HG03064 (cell line): ENCODE data around the gene NXPH4.

Experiments
- ATAC-seq: cut with Tn5 transposase; IDR thresholded peaks from one replicate; pipeline ENCODE4 v1.9.1; 2021; ENCODE audit warnings: low read depth; ENCODE audit not compliant: unreplicated experiment

Gene NXPH4

GRCh38 chr12:57216014-57216911, at the start of gene NXPH4:
Gene NXPH4, plus strand, starts transcription at chr12:57216794. Its CDS starts 176 bp downstream, at chr12:57216970.
- no peak for ATAC-seq

GRCh38 chr12:57166971-57167371, 49.6 kb upstream of the NXPH4 start:
- no peak for ATAC-seq

- no peak for ATAC-seq
Observed at GRCh38 chr12:57168058-57168457, 48.5 kb upstream of the NXPH4 start.

- no peak for ATAC-seq
Observed at GRCh38 chr12:57169046-57169795, 47.4 kb upstream of the NXPH4 start.

- no peak for ATAC-seq
Observed at GRCh38 chr12:57169969-57170368, 46.6 kb upstream of the NXPH4 start.

- ATAC-seq, result no peak
Observed at GRCh38 chr12:57170408-57170807, 46.2 kb upstream of the NXPH4 start.

GRCh38 chr12:57170927-57171326, 45.7 kb upstream of the NXPH4 start:
- no peak for ATAC-seq

- no peak for ATAC-seq
Observed at GRCh38 chr12:57171668-57172067, 44.9 kb upstream of the NXPH4 start.

- no peak for ATAC-seq
Observed at GRCh38 chr12:57173089-57173488, 43.5 kb upstream of the NXPH4 start.

- ATAC-seq, result no peak
Observed at GRCh38 chr12:57173683-57174082, 42.9 kb upstream of the NXPH4 start.

- no peak for ATAC-seq
Observed at GRCh38 chr12:57175428-57176138, 41.0 kb upstream of the NXPH4 start.

GRCh38 chr12:57176139-57176477, 40.5 kb upstream of the NXPH4 start:
- no peak for ATAC-seq

- no peak for ATAC-seq
Observed at GRCh38 chr12:57176846-57177245, 39.7 kb upstream of the NXPH4 start.

- ATAC-seq, result no peak
Observed at GRCh38 chr12:57177354-57177753, 39.2 kb upstream of the NXPH4 start.

- no peak for ATAC-seq
Observed at GRCh38 chr12:57178213-57178612, 38.4 kb upstream of the NXPH4 start.

GRCh38 chr12:57179331-57180086, 37.1 kb upstream of the NXPH4 start:
- no peak for ATAC-seq

- no peak for ATAC-seq
Observed at GRCh38 chr12:57180321-57180989, 36.1 kb upstream of the NXPH4 start.

- no peak for ATAC-seq
Observed at GRCh38 chr12:57181072-57181471, 35.5 kb upstream of the NXPH4 start.

- no peak for ATAC-seq
Observed at GRCh38 chr12:57181561-57182155, 34.9 kb upstream of the NXPH4 start.
